ENCODE measurements around the gene TRIM2.

- TF ChIP-seq POLR2A (IDR thresholded peaks at IDR 0.05) = no peak
- TF ChIP-seq CTCF (IDR thresholded peaks at IDR 0.05) = no peak
Observed at GRCh38 chr4:153283260-153283659, 79.0 kb downstream of the TRIM2 start.
